GM23338 (cell line): ENCODE measurements around the gene SERGEF. TPM values are rescaled to one million over a fixed set of nuclear protein-coding genes. Genes with fewer than 3 reads are reported as not detected.

Source experiments
- ATAC-seq: fragments of 200-7000 bp; cut with Tn5 transposase; 3 replicates; pipeline ENCODE4 v1.9.1; 2020
- DNase-seq: peaks from one replicate; pipeline ENCODE4 v3.0.0-alpha.2; 2015; ENCODE audit warnings: low spot score
- H2AFZ ChIP-seq: fragments of 200-600 bp; sonication (generic); 2 replicates; pipeline ENCODE4 v1.8.0; 2016; ENCODE audit warnings: antibody characterized with exemption, mild to moderate bottlenecking, moderate library complexity
- H3F3A ChIP-seq: fragments of 200-600 bp; sonication (generic); replicated peaks from 2 replicates; pipeline ENCODE4 v1.8.0; 2017; ENCODE audit warnings: antibody characterized with exemption, mixed run types, low read depth
- H3K27ac ChIP-seq: fragments of 200-600 bp; sonication (generic); 2 replicates; pipeline ENCODE4 v1.6.1; 2016; ENCODE audit warnings: low read depth
- H3K27me3 ChIP-seq: fragments of 200-600 bp; sonication (generic); 2 replicates; pipeline ENCODE4 v1.8.0; 2016; ENCODE audit warnings: mild to moderate bottlenecking, mixed run types, moderate library complexity; ENCODE audit not compliant: insufficient read depth
- H3K36me3 ChIP-seq: fragments of 200-600 bp; sonication (generic); 2 replicates; pipeline ENCODE4 v1.8.0; 2016; ENCODE audit warnings: mild to moderate bottlenecking; ENCODE audit not compliant: insufficient read depth
- H3K4me1 ChIP-seq: fragments of 200-600 bp; sonication (generic); 2 replicates; pipeline ENCODE4 v1.8.0; 2016; ENCODE audit warnings: mild to moderate bottlenecking, moderate library complexity; ENCODE audit not compliant: insufficient read depth
- H3K4me2 ChIP-seq: fragments of 200-600 bp; sonication (generic); 2 replicates; pipeline ENCODE4 v1.7.1; 2017; ENCODE audit warnings: mixed run types
- H3K4me3 ChIP-seq: fragments of 200-600 bp; sonication (generic); 2 replicates; pipeline ENCODE4 v1.6.1; 2016; ENCODE audit warnings: mixed run types
- H3K79me2 ChIP-seq: fragments of 200-600 bp; sonication (generic); replicated peaks from 2 replicates; pipeline ENCODE4 v1.8.0; 2017; ENCODE audit warnings: mild to moderate bottlenecking; ENCODE audit not compliant: insufficient read depth
- H3K9me2 ChIP-seq: fragments of 200-600 bp; sonication (generic); 2 replicates; pipeline ENCODE4 v1.8.0; 2017; ENCODE audit not compliant: insufficient read depth
- H4K20me1 ChIP-seq: fragments of 200-600 bp; sonication (generic); replicated peaks from 2 replicates; pipeline ENCODE4 v1.8.0; 2017; ENCODE audit warnings: mild to moderate bottlenecking; ENCODE audit not compliant: insufficient read depth
- H3K27ac Mint-ChIP-seq: 2 replicates; pipeline ENCODE4 v1.8.0; 2020; ENCODE audit warnings: inconsistent platforms, mild to moderate bottlenecking, moderate library complexity, mixed read lengths
- H3K27me3 Mint-ChIP-seq: 3 replicates; pipeline ENCODE4 v1.8.0; 2022; ENCODE audit warnings: low read depth, mild to moderate bottlenecking, moderate library complexity, mixed read lengths, inconsistent platforms; ENCODE audit not compliant: insufficient read depth, poor library complexity
- H3K36me3 Mint-ChIP-seq: 3 replicates; pipeline ENCODE4 v1.8.0; 2021; ENCODE audit warnings: low read depth, mild to moderate bottlenecking, inconsistent platforms, moderate library complexity, mixed read lengths
- H3K4me1 Mint-ChIP-seq: 3 replicates; pipeline ENCODE4 v1.8.0; 2020; ENCODE audit warnings: mild to moderate bottlenecking, inconsistent platforms, mixed read lengths
- H3K4me3 Mint-ChIP-seq: 3 replicates; pipeline ENCODE4 v1.8.0; 2021; ENCODE audit warnings: moderate library complexity, mild to moderate bottlenecking, inconsistent platforms, mixed read lengths
- H3K9me3 Mint-ChIP-seq: 3 replicates; pipeline ENCODE4 v1.8.0; 2020; ENCODE audit warnings: moderate library complexity, mild to moderate bottlenecking, inconsistent platforms, mixed read lengths
- CREB1 ChIP-seq: fragments of 250-450 bp; sonication (Bioruptor Pico); IDR thresholded peaks from 2 replicates; pipeline ENCODE4 v1.5.0; 2020; ENCODE audit warnings: low read depth, mild to moderate bottlenecking, moderate library complexity
- CTCF ChIP-seq, 2 experiments: fragments of 200-600 bp in 1 of 2; sonication (generic) in 1 of 2; conservative IDR thresholded peaks; 2 replicates each; pipeline versions ENCODE4 v1.5.1 to v1.6.1; 2016 to 2017; ENCODE audit warnings: antibody characterized with exemption in 2 of 2, low read depth in 2 of 2, mild to moderate bottlenecking in 2 of 2, moderate library complexity in 1 of 2
- ETS1 ChIP-seq: IDR thresholded peaks from 2 replicates; pipeline ENCODE4 v1.6.1; 2016; ENCODE audit warnings: antibody characterized with exemption
- EZH2 ChIP-seq: fragments of 200-600 bp; sonication (generic); IDR thresholded peaks from one replicate; pipeline ENCODE4 v1.8.0; 2017; ENCODE audit warnings: antibody characterized with exemption, mild to moderate bottlenecking, low read depth; ENCODE audit not compliant: unreplicated experiment
- EZH2phosphoT487 ChIP-seq: fragments of 200-600 bp; sonication (generic); IDR thresholded peaks from one replicate; pipeline ENCODE4 v1.8.1; 2018; ENCODE audit warnings: antibody characterized with exemption; ENCODE audit not compliant: unreplicated experiment
- JUNB ChIP-seq: IDR thresholded peaks from one replicate; pipeline ENCODE4 v1.6.1; 2016; ENCODE audit warnings: antibody characterized with exemption; ENCODE audit not compliant: unreplicated experiment
- NANOG ChIP-seq: IDR thresholded peaks from 2 replicates; pipeline ENCODE4 v1.6.1; 2016; ENCODE audit warnings: antibody characterized with exemption, borderline replicate concordance
- POLR2AphosphoS5 ChIP-seq: IDR thresholded peaks from 2 replicates; pipeline ENCODE4 v1.6.1; 2016; ENCODE audit warnings: antibody characterized with exemption, low read depth
- REST ChIP-seq: IDR thresholded peaks from one replicate; pipeline ENCODE4 v1.6.1; 2018; ENCODE audit warnings: antibody characterized with exemption; ENCODE audit not compliant: unreplicated experiment
- STAT1 ChIP-seq: IDR thresholded peaks from one replicate; pipeline ENCODE4 v1.6.1; 2016; ENCODE audit warnings: antibody characterized with exemption; ENCODE audit not compliant: unreplicated experiment
- ZNF114 ChIP-seq: fragments of 250-450 bp; sonication (Bioruptor Pico); IDR thresholded peaks from 2 replicates; pipeline ENCODE4 v1.5.0; 2020; ENCODE audit warnings: mild to moderate bottlenecking, moderate library complexity
- ZNF331 ChIP-seq: fragments of 250-450 bp; sonication (Bioruptor Pico); IDR thresholded peaks from 2 replicates; pipeline ENCODE4 v1.5.0; 2020; ENCODE audit warnings: low read depth, mild to moderate bottlenecking, moderate library complexity
- ZNF462 ChIP-seq: fragments of 250-450 bp; sonication (Bioruptor Pico); IDR thresholded peaks from 2 replicates; pipeline ENCODE4 v1.5.0; 2020; ENCODE audit warnings: mild to moderate bottlenecking, moderate library complexity
- polyA plus RNA-seq: library from polyadenylated mRNA; unstranded; fragments of >200 nt; fragmentation: Nextera tagmentation; extraction: Ambion mirVana; gene quantifications from 2 replicates; pipeline ENCODE4 v1.2.1, GENCODE V29; 2016
- total RNA-seq: library from RNA; depleted of rRNA; stranded (reverse); fragments of >200 nt; shearing (Covaris generic); gene quantifications from 2 replicates; pipeline ENCODE4 v1.2.3, GENCODE V29; 2014

The SERGEF gene
- total and polyA plus RNA-seq, 2 experiments from 2014 or later: 24.2 to 27.9 TPM

- H3K9me3 Mint-ChIP-seq: peaks cover 5% of the 10 kb centered on the region; the same call in 1 of the 3 replicates
- peaks cover 11% of the 10 kb centered on the region for H3K27me3 Mint-ChIP-seq
Observed at GRCh38 chr11:17805043-17805442, 207.8 kb downstream of the SERGEF start.

More at GRCh38 chr11:17805043-17805442, 207.8 kb downstream of the SERGEF start:
- Mint-ChIP-seq H3K36me3 (peaks cover 5% of the 10 kb centered on the region; the same call in 1 of the 3 replicates), H3K4me3 (no peak overlapping the region), H3K27ac (no peak overlapping the region), H3K4me1 (peaks cover 20% of the 10 kb centered on the region)
- Histone ChIP-seq H3K9me2 (0 out of 2 replicates have a peak, but pooled peaks cover 5% of the 10 kb centered on the region), H3K27me3 (no peaks in the 10 kb centered on the region), H3K4me3 (no peak overlapping the region), H3K27ac (no peak overlapping the region), H3K4me2 (no peak overlapping the region), H2AFZ (no peak overlapping the region), H4K20me1 (0 out of 2 replicates have a peak, but pooled peaks cover under 1% of the 10 kb centered on the region), H3K4me1 (peaks cover 10% of the 10 kb centered on the region), H3K36me3 (no peaks in the 10 kb centered on the region), H3F3A (no peaks in the 10 kb centered on the region), H3K79me2 (no peaks in the 10 kb centered on the region)
- DNase-seq (no peak), ATAC-seq (no peak)
- no peak for TF ChIP-seq ZNF331
- no peak for TF ChIP-seq ZNF462 (CRISPR knock-in tag)
- no peak for TF ChIP-seq EZH2
- TF ChIP-seq ETS1: no peak
- TF ChIP-seq STAT1: no peak
- TF ChIP-seq CREB1 (CRISPR knock-in tag): no peak
- TF ChIP-seq ZNF114 (CRISPR knock-in tag): no peak
- no peak for TF ChIP-seq POLR2AphosphoS5
- TF ChIP-seq NANOG: no peak
- TF ChIP-seq REST: no peak
- TF ChIP-seq CTCF (conservative IDR thresholded peaks at IDR 0.05; ENCODE audit: low read depth in 2 of 2): no peak
- TF ChIP-seq EZH2phosphoT487: no peak
- no peak for TF ChIP-seq JUNB
